ENCODE results near the gene DYNC1LI1.
"Not testable (repeated sequence)": the region's sequence is repeated elsewhere in the genome, so short reads cannot be mapped to it uniquely, and the experiment has no call there.

The DYNC1LI1 gene

DNA sequence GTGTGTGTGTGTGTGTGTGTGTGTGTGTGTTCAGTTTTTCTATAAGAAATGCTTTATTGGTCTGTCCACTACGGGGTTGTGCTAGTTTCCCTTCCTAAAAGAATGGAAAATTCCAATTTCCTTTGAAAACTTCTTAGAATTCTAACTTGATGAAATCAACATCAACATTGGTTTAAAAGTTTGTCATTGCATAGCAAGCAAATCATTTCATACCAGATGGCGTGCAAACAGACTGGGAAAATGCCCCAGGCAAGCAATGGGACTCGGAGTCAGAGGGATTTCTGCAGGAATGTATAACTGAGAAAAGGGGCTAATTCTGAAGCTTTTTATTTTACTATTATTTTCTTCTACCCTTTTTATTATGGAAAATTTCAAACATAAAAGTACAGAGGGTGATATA is 13.1 kb upstream of the DYNC1LI1 start:
- no peak for DNase-seq (ENCODE audit: low spot score)

DNA sequence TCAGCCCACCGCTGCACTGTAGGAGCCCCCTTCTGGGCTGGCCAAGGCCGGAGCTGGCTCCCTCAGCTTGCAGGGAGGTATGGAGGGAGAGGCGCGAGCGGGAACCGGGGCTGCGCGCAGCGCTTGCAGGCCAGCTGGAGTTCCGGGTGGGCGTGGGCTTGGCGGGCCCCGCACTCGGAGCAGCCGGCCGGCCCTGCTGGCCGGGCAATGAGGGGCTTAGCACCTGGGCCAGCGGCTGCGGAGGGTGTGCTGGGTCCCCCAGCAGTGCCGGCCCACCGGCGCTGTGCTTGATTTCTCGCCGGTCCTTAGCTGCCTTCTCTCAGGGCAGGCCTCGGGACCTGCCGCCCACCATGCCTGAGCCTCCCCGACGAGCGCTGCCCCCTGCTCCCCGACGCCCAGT is 8.0 kb upstream of the DYNC1LI1 start:
- DNase-seq (ENCODE audit: low spot score): not testable (repeated sequence)

DNA sequence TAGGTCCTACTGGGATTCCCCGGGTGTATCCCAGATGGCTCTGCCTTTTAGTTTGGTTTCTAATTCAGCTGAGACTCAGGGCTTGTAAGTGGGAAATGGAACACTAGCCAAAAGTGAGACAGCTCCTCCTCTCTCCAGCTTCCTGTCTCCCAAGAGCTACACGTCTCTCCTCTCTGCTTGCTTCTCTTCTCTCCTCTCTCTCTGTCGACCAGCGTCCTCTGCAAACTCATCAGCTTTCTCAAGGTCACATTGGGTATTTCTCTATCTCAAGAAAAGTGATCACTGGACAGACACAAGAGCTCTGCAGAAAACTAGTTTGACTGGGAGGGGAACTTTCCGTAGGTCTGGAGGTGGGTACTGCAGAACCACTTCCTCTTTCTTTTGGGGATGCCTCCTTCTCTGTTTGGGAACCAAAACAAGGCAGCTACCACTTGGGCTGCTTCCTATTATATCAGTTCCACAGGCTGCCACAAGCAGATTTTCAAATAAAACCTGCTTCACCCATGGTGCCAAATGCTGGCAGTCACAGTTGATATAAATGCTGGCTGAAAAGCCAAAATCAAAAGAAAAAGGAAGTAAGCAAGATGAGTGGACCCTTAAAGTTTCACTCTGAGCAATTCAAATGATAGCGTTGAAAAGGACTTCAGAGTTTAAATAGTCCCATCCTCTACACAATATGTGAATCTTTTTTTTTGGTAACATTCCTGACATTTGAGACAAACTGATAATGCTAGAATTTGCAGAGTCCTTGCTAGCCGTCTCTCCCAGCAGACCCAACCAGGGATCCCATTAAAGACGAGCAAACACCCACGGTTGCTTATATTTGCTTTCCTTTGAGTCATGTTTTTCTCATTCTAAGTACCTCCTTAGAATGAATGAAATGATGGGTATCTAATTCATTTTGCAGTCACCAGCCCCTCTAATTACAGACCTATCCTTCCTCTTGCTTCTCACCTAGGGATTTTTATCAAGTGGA is 7.2 kb upstream of the DYNC1LI1 start:
- peak; percentile 70 for DNase-seq (ENCODE audit: low spot score)

DNA sequence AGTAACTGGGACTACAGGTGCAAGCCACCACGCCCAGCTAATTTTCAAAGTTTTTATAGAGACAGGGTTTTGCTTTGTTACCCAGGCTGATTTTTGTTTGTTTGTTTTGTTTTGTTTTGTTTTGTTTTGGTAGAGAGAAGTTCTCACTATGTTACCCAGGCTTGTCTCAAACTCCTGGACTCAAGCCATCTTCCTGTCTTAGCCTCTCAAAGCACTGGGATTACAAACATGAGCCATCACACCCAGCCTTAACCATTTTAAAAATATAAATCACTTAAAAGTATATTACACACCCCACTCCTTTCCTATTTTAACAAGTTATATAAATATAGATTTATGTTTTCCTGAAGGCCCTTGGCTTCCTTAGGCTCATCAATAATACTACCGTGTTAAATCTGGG is 6.5 kb upstream of the DYNC1LI1 start:
- DNase-seq (ENCODE audit: low spot score): no peak

DNA sequence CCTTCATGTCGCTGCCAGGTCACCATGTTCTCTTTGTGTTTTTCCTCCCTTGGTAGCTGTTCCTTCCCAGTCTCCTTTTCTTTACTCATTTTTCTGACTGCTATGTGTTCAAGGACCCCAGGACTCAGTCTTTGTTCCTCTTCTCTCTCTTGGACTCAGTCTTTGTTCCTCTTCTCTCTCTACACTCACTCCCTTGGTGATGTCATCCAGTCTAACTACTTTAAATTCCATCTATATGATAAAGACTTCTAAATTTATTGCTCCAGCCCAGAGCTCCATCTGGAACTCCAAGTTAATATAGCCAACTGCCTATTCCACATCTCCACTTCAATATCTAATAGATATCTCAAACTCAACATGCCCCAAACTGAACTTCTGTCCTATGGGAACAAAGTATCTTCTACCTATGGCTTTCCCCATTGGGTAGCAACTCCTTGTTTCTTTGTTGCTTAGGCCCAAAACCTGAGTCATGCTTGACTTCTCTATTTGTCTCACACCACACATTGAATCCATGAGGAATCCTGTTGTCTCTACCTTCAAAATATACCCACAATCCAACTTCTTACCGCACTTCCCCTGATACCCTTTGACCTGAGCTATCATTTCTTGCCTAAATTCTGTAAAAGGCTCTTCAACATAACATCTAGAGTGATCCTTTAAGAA is 4.9 kb upstream of the DYNC1LI1 start:
- no peak for DNase-seq (ENCODE audit: low spot score)

DNA sequence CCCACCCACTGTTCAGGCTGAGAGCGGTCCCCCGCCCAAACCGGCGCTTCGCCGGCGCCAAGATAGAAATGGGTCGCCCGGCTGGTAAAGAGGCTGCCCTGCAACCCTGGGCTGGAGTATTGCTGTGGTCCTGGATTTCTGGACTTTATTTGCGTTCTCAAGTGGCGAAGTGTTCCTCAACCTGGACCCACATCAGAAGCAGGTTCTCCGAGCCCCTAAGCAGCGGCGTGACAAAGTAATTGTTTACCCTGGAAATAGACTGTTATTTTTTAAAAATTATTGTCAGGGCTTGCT is 481 bp upstream of the DYNC1LI1 start:
- DNase-seq (ENCODE audit: low spot score): no peak

DNA sequence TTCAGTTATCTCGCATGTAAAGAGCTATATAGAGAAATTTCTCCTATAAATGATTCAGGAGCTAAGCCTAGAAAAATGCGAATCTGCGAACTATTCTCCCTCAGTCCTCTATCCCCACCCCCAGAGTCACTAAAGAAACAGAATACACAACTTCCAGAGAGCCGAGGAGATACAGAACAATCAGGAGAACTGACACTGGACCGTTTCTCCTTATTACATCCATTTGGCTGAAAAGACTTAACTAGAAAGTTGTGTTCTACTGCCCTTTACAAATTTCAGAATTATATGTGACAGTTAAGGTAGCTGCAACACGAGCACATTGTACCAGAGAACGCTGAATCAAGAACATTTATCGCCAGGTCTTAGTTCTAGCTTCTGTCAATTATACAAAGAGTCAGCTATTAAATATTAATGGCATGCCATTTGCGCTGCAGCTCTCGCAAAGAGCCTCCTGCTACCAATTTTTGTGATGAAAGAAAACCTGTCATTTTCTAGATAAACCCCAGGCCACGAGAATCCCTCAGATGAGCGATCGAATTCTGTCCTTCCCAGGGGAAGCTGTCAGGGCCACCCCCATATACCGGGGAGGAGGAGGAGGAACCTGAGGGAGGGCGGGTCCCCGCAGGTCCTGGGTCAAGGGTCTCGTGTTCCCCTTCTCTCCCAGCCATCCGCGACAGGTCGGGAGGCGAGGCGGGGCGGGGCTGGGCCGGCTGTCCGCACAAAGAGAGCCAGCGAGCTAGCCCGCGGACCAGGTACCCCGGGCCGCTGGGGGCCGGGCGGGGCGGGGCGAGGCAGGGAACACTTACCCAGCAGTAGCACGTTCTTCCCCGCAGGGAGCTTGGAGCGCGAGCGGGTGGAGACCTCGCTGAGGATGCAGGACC is 878 bp downstream of the DYNC1LI1 start:
- DNase-seq (ENCODE audit: low spot score): peak; percentile 49

DNA sequence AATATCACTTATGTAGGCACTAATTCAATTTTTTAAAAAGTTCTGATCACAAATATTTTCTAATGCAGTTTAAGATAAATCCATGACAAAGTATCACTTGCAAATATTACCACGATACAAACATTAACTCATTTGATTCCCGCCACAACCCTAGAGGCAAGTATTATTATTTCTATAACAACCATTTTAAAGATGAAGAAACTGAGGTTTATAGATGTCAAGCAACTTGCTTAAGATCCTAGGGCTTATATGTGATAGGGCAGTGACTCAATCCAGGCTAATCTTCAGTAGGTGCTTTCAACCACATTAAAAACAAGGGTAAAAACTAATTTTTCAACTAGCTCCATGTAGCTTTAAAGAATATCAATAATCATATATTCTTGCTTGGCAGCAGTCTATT is 1.7 kb downstream of the DYNC1LI1 start:
- DNase-seq (ENCODE audit: low spot score): no peak

DNA sequence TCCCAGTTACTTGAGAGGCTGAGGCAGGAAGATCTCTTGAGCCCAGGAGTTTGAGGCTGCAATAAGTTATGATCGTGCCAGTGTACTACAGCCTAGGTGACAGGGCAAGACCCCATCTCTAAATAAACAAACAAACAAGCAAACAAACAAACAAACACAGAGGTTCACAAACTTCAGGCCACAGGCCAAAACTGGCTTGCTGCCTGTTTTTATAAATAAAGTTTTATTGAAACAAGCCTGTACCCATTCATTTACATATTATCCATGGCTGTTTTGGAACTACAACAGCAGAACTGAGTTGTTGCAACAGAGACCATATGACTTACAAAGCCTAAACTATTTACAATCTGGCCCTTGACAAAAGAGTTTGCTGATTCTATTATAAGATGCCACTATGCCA is 6.5 kb downstream of the DYNC1LI1 start:
- no peak for DNase-seq (ENCODE audit: low spot score)

DNA sequence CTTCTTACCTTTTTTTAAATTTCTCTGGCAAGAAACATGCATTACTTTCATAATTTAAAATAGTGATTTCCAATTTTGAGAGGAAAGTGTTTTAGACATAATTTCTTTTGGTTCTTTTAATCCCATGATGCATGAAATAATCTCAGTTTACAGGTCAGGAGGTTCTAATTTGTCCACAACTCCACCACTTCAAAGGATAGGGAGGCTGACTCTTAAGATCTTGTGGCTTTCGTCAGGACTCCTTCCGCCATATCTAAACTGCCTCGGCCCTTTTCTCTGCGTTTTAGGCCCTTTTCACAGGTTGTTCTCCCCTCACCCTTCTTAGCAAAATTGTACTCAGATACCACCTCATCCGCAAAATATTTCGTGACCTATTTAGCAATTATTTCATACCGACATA is 8.0 kb downstream of the DYNC1LI1 start:
- DNase-seq (ENCODE audit: low spot score): no peak

DNA sequence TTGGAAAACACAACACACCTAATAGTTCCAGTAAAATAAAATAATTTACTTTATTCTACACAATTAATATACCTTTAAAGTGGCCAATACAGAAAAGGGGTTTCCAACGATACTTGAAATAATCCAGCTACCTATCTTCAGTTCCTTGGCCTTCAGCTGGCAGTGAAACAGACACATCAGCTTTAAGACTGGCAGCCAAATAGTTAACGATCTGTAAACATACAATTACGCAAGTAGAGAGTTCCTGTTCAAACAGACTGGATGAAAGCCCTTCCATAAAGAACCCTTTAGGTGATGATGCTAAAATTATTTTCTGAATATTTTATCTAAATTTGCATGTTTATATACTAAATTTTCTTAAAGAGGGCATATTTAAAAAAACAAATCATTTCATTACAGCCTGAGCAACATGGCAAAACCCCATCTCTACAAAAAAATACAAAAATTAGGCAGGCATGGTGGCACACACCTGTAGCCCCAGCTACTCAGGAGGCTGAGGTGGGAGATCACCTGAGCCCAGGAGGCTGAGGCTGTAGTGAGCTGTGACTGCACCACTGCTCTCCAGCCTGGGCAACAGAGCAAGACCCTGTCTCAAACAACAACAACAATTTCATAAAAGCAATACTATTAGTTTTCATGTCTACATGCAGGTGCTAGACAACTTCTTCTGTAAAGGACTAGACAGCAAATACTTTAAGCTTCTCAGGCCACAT is 12.9 kb downstream of the DYNC1LI1 start:
- no peak for DNase-seq (ENCODE audit: low spot score)

DNA sequence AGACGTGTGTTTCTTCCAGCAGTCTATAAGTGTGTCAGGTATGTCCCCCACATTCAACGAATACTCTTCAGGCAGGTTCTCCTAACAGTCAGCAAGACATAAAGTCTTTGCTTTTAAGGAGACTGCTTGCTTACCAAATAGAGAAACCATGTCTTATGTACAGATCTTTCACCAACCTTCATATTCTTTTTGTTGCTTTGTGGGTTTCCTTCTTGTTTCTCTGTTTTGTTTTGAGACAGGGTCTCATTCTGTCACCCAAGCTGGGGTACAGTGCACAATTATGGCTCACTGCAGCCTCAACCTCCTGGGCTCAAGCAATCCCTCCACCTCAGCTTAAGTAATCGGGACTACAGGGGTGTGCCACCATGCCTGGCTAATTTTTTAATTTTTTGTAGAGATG is 14.3 kb downstream of the DYNC1LI1 start:
- DNase-seq (ENCODE audit: low spot score): no peak

DNA sequence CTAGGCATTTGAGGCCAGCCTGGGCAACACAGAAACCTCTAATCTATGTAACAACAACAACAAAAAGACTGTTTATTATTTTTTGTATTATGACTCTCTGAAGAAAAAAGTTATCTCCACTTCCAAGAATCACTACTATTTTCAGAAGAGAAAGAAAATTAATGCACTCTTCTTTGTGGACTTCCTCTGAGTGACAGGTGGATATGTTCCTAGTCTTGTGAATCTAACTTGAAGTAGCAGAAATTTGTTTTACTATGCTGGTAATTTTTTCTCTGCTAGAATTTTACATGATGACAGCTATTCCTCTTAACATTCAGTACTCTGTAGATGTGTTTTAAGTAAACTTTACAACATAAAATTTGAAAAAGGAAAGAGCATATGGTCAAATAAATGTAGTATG is 16.7 kb downstream of the DYNC1LI1 start:
- DNase-seq (ENCODE audit: low spot score): no peak

DNA sequence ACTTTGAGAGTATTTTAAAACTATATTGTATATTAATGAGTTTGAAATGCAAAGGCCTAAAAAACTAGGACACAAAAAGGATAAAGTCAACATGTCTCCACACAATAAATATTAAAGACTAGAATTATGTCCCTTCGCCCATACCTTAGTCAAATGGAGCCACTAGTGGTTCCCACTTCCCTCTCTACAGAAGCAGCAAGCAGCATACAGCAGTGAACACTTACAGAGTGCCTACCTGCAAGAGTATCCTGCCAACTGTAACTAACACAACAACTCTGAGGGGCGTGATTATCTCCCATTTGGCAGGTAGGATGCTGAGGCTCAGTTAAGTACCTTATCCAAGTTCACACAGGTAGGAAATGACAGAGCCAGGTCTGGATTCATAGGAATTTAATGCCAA is 17.2 kb downstream of the DYNC1LI1 start:
- no peak for DNase-seq (ENCODE audit: low spot score)

DNA sequence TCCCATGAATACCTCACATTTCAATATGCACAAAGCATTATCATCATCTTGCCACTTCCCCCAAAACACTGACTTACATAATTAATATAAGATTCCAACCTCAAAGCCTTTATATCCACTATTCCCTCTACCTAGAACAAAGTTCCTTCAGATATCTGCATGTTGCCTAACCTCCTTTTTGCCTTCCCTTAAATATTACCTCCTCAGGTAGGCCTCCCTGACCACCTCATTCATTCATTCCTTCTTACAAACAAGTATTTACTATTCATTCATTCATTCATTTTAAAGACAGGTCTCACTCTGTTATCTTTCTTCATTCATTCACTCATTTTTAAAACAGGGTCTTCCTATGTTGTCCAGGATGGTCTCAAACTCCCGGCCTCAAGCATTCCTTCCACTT is 18.6 kb downstream of the DYNC1LI1 start:
- no peak for DNase-seq (ENCODE audit: low spot score)

DNA sequence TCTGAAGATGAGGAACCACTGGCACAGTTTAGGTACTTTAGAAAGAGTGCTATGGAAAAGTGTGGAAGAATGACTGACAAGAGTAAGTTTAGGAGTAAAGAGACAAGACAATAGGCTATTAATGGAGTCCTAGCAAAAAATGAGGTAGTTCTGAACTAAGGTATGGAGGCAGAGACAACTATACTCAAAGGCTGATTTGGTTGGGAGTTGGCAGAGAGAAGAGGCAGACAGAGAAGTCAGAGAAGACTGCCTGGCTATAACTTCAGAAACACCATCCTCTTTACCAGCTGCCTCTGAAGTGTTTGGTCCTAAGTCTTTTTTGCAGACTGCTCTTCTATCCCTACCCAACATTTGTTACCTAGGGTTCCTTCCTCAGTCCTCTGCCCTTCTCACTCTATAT is 19.2 kb downstream of the DYNC1LI1 start:
- DNase-seq (ENCODE audit: low spot score): no peak

DNA sequence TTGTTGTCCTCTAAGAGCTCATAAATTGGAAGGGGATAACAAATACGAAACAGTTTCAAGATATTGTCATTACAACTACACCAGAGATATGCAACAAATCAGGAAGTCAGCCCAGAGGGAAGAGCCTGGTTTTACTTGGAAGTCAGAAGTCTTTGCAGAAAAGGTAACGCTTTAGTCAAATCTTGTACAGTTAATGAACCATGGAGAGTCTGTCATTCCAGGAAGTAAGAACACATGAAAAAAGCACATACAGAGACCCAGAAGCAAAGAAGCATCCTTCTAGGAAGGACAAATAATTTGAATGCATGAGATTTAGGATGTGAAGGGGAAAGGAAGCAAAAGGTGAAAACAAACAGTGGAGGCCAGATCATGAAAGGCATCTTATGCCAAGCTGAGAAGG is 19.6 kb downstream of the DYNC1LI1 start:
- no peak for DNase-seq (ENCODE audit: low spot score)

DNA sequence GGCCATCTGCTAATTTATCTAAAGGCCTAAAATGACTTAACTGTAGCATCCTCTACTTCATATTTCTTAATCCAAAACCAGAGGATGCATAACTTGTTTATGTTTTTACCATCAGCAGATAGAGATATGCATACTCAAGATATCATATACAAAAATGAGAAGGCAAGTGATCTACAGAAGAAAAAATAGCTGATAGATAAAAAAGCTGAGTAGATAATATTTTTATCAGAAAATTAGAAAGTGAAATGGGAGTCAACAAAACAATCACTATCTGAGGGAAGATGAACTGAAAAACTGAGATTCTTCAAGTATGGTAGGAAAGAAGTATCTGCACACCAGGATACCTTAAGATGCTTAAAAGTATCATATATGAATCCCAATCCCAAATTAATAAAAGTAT is 25.4 kb downstream of the DYNC1LI1 start:
- DNase-seq (ENCODE audit: low spot score): no peak

DNA sequence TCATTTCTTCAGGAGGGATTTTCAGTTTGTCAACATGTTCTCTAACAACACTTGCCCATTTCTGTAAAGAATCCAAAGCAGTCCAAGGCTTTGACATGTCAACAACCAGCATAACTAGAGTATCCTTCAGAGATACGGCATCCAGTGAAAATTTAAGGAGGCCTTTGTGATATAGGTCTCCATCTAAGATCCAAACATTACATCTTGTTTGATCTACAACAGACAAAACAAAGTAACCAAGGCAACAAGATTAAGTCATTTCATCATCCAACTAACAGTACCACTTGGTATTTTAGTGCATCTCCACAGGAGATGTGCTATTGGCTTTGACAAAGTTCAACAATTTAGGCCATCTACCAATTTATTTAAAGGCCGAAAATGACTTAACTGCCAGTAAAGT is 25.8 kb downstream of the DYNC1LI1 start:
- DNase-seq (ENCODE audit: low spot score): no peak

DNA sequence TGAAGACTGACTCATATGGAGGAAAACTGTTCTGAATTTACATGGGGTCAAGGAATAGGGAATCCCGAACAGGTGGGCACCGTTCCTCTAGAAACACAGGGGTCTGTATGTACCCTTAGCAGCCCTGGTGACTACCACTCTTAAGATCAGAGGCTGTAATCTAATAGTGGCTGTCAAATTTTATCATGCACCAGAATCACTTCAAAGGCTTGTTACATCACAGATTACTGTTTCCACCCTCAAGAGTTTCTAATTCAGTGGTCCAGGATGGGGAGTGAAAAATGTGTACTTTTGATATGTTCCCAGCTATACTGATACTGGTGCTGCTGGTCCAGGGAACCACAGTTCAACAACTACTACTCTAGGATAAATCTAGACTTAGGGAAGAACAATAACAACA is 27.9 kb downstream of the DYNC1LI1 start:
- DNase-seq (ENCODE audit: low spot score): no peak

DNA sequence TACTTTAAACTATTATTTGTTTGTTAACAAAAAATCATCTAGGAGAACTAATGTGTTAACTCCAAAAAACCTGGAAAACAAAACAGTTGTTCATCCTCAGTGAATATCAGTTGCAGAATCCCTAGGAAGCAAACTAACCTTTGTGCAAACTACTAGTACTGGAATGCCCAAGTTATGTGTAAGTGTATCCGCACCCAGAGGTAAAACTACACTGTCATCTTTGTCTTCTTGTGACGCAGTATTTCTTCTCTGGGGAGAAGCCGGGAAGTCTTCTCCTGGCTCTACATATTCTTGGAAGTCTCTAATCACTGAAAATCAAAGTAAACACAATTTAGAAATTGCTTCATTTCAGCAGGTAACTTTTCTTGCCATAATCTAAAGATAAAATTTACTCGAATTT is 29.8 kb downstream of the DYNC1LI1 start:
- no peak for DNase-seq (ENCODE audit: low spot score)

DNA sequence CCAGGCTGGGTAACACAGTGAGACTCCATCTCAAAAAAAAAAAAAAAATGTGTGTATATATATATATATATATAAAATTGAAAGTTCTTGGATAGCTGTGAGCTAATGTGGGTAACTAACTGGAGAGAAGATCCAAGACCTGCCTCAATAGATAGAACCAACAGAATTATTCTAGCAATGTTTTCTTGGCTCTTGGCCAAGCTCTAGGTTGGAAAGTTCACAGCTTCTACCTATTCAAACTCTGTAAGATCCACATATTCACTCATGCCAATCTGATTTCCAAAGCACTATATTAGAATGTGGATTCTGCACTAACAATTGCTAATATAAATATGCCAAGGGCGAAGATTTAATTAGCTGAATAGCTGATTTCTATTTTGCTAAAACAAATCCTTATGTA is 38.2 kb downstream of the DYNC1LI1 start:
- DNase-seq (ENCODE audit: low spot score): no peak
